WTC11 (cell line): ENCODE measurements around the gene URM1. TPM values are rescaled to one million over a fixed set of nuclear protein-coding genes. Genes with fewer than 3 reads are reported as not detected.

Experiments
- ATAC-seq: fragments of 200-7000 bp; cut with Tn5 transposase; 2 replicates; pipeline ENCODE4 v1.10.0; 2021; ENCODE audit warnings: mild to moderate bottlenecking, moderate library complexity
- CTCF ChIA-PET: fragments of 300-600 bp; sonication (Branson Sonifier 250); formaldehyde crosslinking; loops from one replicate; lab custom pipeline; 2021; ENCODE audit warnings: antibody characterized with exemption; lab: Charles Lee
- POLR2A ChIA-PET: fragments of 350-600 bp; sonication (Branson Sonifier 250); formaldehyde crosslinking; loops from one replicate; lab custom pipeline; 2021; ENCODE audit warnings: antibody characterized with exemption; lab: Charles Lee
- DNase-seq: peaks from one replicate; pipeline ENCODE4 v3.0.0; 2021; ENCODE audit warnings: low spot score
- H3K27ac Mint-ChIP-seq: 2 replicates; pipeline ENCODE4 v1.8.0; 2021; ENCODE audit warnings: mixed read lengths
- H3K27me3 Mint-ChIP-seq: 2 replicates; pipeline ENCODE4 v1.8.0; 2021; ENCODE audit warnings: low read depth, mild to moderate bottlenecking, moderate library complexity, mixed read lengths
- H3K36me3 Mint-ChIP-seq: 2 replicates; pipeline ENCODE4 v1.8.0; 2021; ENCODE audit warnings: mixed read lengths
- H3K4me1 Mint-ChIP-seq: 2 replicates; pipeline ENCODE4 v1.8.0; 2022; ENCODE audit warnings: mixed read lengths
- H3K4me3 Mint-ChIP-seq: 2 replicates; pipeline ENCODE4 v1.8.0; 2021; ENCODE audit warnings: mild to moderate bottlenecking, moderate library complexity, mixed read lengths
- H3K9me3 Mint-ChIP-seq: 2 replicates; pipeline ENCODE4 v1.8.0; 2021; ENCODE audit warnings: mixed read lengths
- ERG ChIP-seq: fragments of 250-450 bp; sonication (Bioruptor Pico); IDR thresholded peaks from 2 replicates; pipeline ENCODE4 v1.8.0; 2021; ENCODE audit warnings: mild to moderate bottlenecking
- ESRRA ChIP-seq: sonication (generic); formaldehyde crosslinking; IDR thresholded peaks from 2 replicates; pipeline ENCODE4 v1.8.1; 2022; ENCODE audit warnings: mild to moderate bottlenecking, missing genetic modification reagents, borderline replicate concordance
- ETV6 ChIP-seq: sonication (generic); formaldehyde crosslinking; IDR thresholded peaks from 2 replicates; pipeline ENCODE4 v1.8.1; 2022; ENCODE audit warnings: mild to moderate bottlenecking, missing genetic modification reagents
- FOXP1 ChIP-seq: sonication (generic); formaldehyde crosslinking; IDR thresholded peaks from 2 replicates; pipeline ENCODE4 v1.8.0; 2022; ENCODE audit warnings: missing genetic modification reagents, mild to moderate bottlenecking, moderate library complexity, borderline replicate concordance
- GTF2I ChIP-seq: fragments of 250-450 bp; sonication (Bioruptor Pico); conservative IDR thresholded peaks from 2 replicates; pipeline ENCODE4 v1.4.0; 2021; ENCODE audit warnings: mild to moderate bottlenecking
- MXD4 ChIP-seq: fragments of 250-450 bp; sonication (Bioruptor Pico); IDR thresholded peaks from 2 replicates; pipeline ENCODE4 v1.8.0; 2021; ENCODE audit warnings: mild to moderate bottlenecking, moderate library complexity, borderline replicate concordance
- NR2C2 ChIP-seq: sonication (generic); formaldehyde crosslinking; IDR thresholded peaks from 2 replicates; pipeline ENCODE4 v1.8.0; 2022; ENCODE audit warnings: mild to moderate bottlenecking, missing genetic modification reagents
- OVOL2 ChIP-seq: fragments of 250-450 bp; sonication (Bioruptor Pico); IDR thresholded peaks from 2 replicates; pipeline ENCODE4 v1.9.0; 2021; ENCODE audit warnings: mild to moderate bottlenecking, borderline replicate concordance
- RELA ChIP-seq: sonication (generic); formaldehyde crosslinking; IDR thresholded peaks from 2 replicates; pipeline ENCODE4 v1.8.1; 2022; ENCODE audit warnings: missing genetic modification reagents, mild to moderate bottlenecking, borderline replicate concordance
- ZMAT4 ChIP-seq: fragments of 250-450 bp; sonication (Bioruptor Pico); IDR thresholded peaks from 2 replicates; pipeline ENCODE4 v1.9.0; 2021; ENCODE audit warnings: mild to moderate bottlenecking
- ZNF121 ChIP-seq: sonication (generic); formaldehyde crosslinking; IDR thresholded peaks from 2 replicates; pipeline ENCODE4 v1.8.0; 2023; ENCODE audit warnings: missing genetic modification reagents
- total RNA-seq: library from RNA; stranded (reverse); gene quantifications from 3 replicates; pipeline ENCODE4 v1.2.3, GENCODE V29; 2021
- TF ChIP-seq, protein P1 (sequence below): sonication (generic); formaldehyde crosslinking; IDR thresholded peaks from 2 replicates; pipeline ENCODE4 v1.8.0; 2022; ENCODE audit warnings: mild to moderate bottlenecking, missing genetic modification reagents
- TF ChIP-seq, protein P2 (sequence below): sonication (generic); formaldehyde crosslinking; IDR thresholded peaks from 2 replicates; pipeline ENCODE4 v1.8.0; 2022; ENCODE audit warnings: mild to moderate bottlenecking, missing genetic modification reagents
- TF ChIP-seq, protein P3 (sequence below): sonication (generic); formaldehyde crosslinking; IDR thresholded peaks from 2 replicates; pipeline ENCODE4 v1.8.1; 2022; ENCODE audit warnings: mild to moderate bottlenecking, moderate library complexity, missing genetic modification reagents

Gene URM1
- total RNA-seq, 1 experiment from 2014 or later, result 67.9 TPM

GRCh38 chr9:128383007-128383753 is 12.0 kb downstream of the URM1 start:
- H3K4me3 Mint-ChIP-seq, result peak overlapping the region; percentile 28
- ChIA-PET POLR2A (interaction anchor here (0.5 to 1.9 kb wide), 9 partner anchors 12 to 1355 kb away, joined by 3 to 23 read pairs (median 4); partner anchors contain the start of genes GOLGA2, SWI5 and URM1), CTCF (interaction anchor here (0.6 to 3.4 kb wide), 19 partner anchors 10 to 641 kb away, joined by 3 to 49 read pairs (median 5); partner anchors contain the start of genes CERCAM and URM1)
- no peak overlapping the region for H3K27ac Mint-ChIP-seq
- peaks cover 56% of the 10 kb centered on the region for H3K4me1 Mint-ChIP-seq
- H3K36me3 Mint-ChIP-seq, result peaks cover 24% of the 10 kb centered on the region
- no peak for TF ChIP-seq ESRRA (CRISPR knock-in tag)
- TF ChIP-seq RELA (CRISPR knock-in tag), result no peak
- TF ChIP-seq, protein P1, sequence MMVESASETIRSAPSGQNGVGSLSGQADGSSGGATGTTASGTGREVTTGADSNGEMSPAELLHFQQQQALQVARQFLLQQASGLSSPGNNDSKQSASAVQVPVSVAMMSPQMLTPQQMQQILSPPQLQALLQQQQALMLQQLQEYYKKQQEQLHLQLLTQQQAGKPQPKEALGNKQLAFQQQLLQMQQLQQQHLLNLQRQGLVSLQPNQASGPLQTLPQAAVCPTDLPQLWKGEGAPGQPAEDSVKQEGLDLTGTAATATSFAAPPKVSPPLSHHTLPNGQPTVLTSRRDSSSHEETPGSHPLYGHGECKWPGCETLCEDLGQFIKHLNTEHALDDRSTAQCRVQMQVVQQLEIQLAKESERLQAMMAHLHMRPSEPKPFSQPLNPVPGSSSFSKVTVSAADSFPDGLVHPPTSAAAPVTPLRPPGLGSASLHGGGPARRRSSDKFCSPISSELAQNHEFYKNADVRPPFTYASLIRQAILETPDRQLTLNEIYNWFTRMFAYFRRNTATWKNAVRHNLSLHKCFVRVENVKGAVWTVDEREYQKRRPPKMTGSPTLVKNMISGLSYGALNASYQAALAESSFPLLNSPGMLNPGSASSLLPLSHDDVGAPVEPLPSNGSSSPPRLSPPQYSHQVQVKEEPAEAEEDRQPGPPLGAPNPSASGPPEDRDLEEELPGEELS, result 0 out of 2 replicates have a peak, but pooled peaks have one; percentile 11
- TF ChIP-seq, protein P2, sequence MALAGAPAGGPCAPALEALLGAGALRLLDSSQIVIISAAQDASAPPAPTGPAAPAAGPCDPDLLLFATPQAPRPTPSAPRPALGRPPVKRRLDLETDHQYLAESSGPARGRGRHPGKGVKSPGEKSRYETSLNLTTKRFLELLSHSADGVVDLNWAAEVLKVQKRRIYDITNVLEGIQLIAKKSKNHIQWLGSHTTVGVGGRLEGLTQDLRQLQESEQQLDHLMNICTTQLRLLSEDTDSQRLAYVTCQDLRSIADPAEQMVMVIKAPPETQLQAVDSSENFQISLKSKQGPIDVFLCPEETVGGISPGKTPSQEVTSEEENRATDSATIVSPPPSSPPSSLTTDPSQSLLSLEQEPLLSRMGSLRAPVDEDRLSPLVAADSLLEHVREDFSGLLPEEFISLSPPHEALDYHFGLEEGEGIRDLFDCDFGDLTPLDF (CRISPR knock-in tag), result no peak
- TF ChIP-seq ZNF121 (CRISPR knock-in tag), result no peak
- TF ChIP-seq MXD4 (CRISPR knock-in tag), result no peak
- ATAC-seq, result peak; percentile 83
- DNase-seq, result peak; percentile 69
- H3K9me3 Mint-ChIP-seq, result no peaks in the 10 kb centered on the region
- peaks cover 84% of the 10 kb centered on the region for H3K27me3 Mint-ChIP-seq

DNA sequence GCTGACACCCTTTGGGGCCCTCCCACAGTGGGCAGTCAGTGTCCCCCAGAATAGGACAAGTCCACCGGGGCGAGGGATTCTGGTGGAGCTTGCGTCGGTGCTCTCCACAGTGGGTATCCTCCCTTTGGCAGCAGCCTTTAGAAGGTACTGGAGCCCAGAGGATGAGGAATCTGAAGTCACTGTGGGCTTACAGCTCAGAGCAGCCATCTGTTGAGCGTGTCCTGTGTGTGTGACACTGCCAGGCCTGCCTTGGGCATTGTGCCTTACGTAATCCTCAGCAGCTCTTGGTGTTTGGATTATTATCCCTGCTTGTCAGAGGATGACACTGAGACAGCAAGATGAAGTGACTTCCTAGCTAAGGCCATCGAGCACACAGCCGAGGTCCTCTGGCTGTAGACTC is 12.6 kb downstream of the URM1 start:
- Mint-ChIP-seq H3K4me1 (peaks cover 56% of the 10 kb centered on the region), H3K27ac (no peak overlapping the region), H3K36me3 (peaks cover 21% of the 10 kb centered on the region), H3K9me3 (no peaks in the 10 kb centered on the region), H3K27me3 (peaks cover 90% of the 10 kb centered on the region), H3K4me3 (peak overlapping the region; percentile 28)
- DNase-seq (no peak), ATAC-seq (no peak)
- TF ChIP-seq, protein P3, sequence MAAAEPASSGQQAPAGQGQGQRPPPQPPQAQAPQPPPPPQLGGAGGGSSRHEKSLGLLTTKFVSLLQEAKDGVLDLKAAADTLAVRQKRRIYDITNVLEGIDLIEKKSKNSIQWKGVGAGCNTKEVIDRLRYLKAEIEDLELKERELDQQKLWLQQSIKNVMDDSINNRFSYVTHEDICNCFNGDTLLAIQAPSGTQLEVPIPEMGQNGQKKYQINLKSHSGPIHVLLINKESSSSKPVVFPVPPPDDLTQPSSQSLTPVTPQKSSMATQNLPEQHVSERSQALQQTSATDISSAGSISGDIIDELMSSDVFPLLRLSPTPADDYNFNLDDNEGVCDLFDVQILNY (CRISPR knock-in tag), result no peak
- TF ChIP-seq ZMAT4 (no peak), NR2C2 (no peak), OVOL2 (CRISPR knock-in tag) (no peak), ETV6 (CRISPR knock-in tag) (no peak), GTF2I (CRISPR knock-in tag) (no peak), FOXP1 (no peak)
- POLR2A ChIA-PET, result interaction anchor here (0.6 to 1.9 kb wide), 4 partner anchors 19 to 108 kb away, joined by 3 to 23 read pairs (median 6); partner anchors contain the start of genes GOLGA2 and SWI5
- CTCF ChIA-PET, result interaction anchor here (0.6 to 3.4 kb wide), 16 partner anchors 10 to 641 kb away, joined by 3 to 49 read pairs (median 6); partner anchors contain the start of genes CERCAM and URM1

GRCh38 chr9:128384801-128385495 is 13.8 kb downstream of the URM1 start:
- DNase-seq (no peak), ATAC-seq (no peak)
- H3K27me3 Mint-ChIP-seq, result peaks cover 94% of the 10 kb centered on the region
- ChIA-PET POLR2A (interaction anchor here (0.6 kb wide), 1 partner anchor 35 kb away, joined by 3 read pairs; no protein-coding TSS in a partner anchor), CTCF (interaction anchor here (0.5 to 7.2 kb wide), 9 partner anchors 9 to 515 kb away, joined by 3 to 38 read pairs (median 4); partner anchors contain the start of genes CERCAM and URM1)
- peak overlapping the region; percentile 17; the same call in 1 of the 2 replicates for H3K4me3 Mint-ChIP-seq
- TF ChIP-seq ERG (CRISPR knock-in tag) (no peak), ZNF121 (CRISPR knock-in tag) (0 out of 2 replicates have a peak, but pooled peaks have one; percentile 15)
- no peaks in the 10 kb centered on the region for H3K9me3 Mint-ChIP-seq
- H3K4me1 Mint-ChIP-seq, result peaks cover 67% of the 10 kb centered on the region
- no peak overlapping the region for H3K27ac Mint-ChIP-seq
- H3K36me3 Mint-ChIP-seq, result peaks cover 20% of the 10 kb centered on the region
